SKM-1 (cell line): Measurements from ENCODE around the gene MAP2K7.
"Not testable (repeated sequence)": the region's sequence is repeated elsewhere in the genome, so short reads cannot be mapped to it uniquely, and the experiment has no call there.

Experiments
- DNase-seq: peaks from one replicate; lab custom pipeline; 2025; ENCODE audit not compliant: unreplicated experiment; lab: John Stamatoyannopoulos, UW

MAP2K7 gene

DNA sequence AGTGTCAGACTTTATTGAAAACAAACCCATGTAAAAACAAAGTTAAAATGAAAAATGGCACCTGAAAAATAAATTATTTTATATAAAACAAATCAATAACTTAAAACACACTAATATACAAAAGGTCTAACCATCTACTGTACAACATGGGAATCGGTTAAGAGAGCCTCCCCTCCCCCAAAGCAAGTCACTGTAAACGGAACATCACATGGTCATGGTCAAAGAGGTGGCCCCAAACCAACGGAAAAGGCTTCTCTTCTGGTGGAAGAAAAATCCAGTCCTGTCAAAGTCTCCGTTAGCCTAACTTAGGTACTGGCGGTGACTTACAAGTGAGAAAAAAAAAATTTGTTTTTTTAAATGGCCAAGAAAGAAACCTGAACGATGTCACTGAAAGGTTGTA, 55.5 kb downstream of the MAP2K7 start:
- DNase-seq, result no peak

DNA sequence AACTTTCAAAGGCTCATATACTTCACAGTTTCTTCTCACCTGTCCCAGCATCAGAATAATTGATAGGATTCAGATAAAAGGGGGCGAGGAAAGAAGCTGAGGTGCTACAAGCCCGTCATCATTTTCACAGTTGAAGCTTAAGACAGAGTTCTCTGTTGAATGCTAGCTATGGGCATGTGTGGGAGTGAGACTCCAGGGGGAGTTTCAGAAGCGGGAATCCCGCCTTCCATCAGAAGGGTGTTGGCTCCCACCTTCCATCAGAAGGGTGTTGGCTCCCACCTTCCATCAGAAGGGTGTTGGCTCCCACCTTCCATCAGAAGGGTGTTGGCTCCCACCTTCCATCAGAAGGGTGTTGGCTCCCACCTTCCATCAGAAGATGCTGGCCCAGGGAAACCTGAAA, 57.4 kb downstream of the MAP2K7 start:
- DNase-seq, result not testable (repeated sequence)

DNA sequence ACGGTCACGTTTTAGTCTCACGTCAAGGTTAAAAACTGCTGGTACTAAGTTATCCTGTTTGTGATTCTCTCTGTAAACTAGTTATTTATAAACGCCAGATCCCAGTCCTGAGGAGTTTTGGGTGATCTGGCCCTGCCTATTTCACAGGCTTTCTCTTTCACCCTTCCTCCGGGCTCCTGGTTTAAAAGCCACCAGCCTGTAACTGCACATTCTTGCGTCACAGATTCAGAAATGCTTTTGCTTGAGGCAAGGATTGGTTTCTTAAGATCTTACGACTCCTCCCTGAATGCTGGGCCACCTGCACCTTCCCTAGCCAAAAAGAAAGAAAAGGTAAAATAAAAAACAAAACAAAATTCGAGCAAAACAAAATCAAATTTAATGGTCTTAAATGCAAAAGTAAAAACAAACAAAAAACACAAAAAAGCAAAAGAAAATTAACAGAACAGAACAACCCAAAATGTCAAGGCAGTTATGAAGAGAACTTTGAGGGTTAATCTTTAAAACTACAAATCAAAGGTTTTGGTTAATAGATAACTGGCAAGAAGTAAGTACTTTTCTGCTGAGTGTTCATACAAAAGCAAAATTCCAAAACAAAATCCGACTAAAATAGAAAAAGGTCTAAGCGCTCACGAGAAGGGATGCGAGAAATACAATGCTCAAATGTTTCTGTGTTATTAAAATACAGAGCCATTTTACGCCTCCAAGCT, 58.4 kb downstream of the MAP2K7 start:
- DNase-seq, result no peak

DNA sequence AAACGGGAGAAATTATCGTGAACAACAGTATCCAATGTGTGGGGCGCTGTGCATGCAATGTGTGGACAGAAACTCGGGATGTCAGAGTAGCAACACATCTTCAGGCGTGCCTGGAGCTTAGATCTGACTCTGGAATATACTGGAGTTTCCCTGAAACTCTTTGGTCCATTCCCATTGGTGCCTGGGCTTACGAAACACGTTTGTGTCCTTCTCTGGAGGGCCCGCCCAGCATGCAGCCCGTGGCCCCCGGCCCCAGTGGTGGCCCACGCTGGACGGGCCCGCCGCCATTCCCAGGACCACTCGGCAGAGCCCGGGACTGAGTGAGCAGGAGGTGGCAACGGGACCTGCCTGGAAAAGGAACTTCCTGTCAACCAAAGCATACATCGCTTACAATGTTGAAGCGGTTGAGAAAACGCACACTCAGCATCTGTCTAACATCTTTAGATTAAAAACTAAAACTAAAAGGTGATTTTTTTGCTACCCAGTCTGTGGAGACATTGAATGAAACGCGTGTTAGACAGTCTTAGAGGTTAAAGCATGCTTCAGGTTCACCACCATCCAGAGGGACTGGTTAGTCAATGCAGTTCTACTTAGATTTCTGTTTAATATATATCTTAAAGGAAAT, 59.1 kb downstream of the MAP2K7 start:
- DNase-seq, result no peak

DNA sequence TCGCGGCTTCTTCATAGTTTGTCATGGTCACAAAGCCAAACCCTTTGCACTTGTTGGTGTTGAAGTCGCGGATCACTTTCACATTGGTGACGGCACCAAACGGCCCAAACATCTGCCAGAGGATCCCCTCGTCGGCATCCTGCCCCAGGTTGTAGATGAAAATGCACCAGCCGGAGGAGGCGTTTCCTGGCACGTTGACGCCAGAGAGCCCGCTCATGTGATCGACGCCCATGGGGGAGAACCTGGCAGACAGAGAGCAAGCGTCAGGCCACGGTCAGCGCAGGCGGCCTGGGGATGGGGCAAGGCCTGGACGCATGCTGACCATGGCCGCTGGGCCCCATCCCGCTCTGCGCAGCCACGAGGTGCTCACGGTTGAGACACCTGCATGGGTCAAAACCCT, 59.9 kb downstream of the MAP2K7 start:
- DNase-seq, result no peak
